Medulla oblongata (tissue), 1 donor: Measurements from ENCODE around the gene GADL1.
A peak's percentile ranks its signal among the peaks of the same experiment; 100 is the strongest.

Experiments used
- DNase-seq: peaks from one replicate; pipeline ENCODE4 v3.0.0-alpha.2; 2015; ENCODE audit errors: extremely low spot score

GADL1 gene

DNA sequence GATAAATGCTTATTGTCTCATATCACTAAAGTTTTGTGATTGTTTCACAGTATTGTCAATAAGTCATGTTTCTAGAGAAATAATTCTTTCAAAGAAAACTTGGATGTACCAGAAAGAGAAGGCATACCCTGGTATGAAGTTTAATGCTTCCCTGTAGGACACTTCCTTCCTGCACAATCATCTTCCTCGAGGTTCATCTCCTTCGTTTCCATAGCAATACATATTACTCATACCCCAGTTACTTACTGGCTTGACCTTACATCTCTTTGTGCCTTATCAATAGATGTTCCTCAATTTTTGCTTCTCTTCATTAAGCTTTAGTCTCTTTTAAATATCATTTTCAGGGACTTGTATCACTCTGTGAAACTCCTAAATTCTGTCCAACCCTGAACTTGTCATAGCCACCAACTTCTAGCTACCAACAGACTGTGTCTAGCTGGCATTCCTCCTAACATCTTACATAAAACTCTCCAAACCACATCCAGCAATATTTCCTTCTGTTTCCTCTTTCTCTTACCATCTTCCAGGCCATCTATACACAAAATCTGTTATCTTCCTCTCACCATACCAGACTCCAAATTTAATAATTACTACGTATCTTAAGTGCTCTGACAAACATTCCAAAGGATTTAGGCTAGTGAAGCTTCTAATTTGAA lies 134.3 kb downstream of the GADL1 start:
- DNase-seq = no peak

DNA sequence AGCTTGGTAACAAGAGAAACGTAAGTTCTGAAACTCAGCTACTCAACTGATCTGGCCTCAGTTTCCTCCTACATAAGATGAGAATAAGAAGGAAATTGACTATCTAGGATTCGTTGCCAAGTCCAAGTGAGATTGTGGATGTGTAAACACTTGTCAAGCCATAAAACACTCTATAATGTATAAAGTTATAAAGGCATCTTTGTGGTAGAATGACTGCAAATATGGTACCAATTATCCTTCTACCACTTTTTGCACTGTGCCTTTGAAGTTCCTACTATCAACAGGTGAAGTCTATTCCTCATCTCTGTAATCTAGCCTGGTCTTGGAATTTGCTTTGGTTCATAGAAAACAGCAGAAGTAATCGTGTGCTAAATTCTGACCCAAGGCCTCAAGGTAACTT lies 138.2 kb downstream of the GADL1 start:
- no peak for DNase-seq

DNA sequence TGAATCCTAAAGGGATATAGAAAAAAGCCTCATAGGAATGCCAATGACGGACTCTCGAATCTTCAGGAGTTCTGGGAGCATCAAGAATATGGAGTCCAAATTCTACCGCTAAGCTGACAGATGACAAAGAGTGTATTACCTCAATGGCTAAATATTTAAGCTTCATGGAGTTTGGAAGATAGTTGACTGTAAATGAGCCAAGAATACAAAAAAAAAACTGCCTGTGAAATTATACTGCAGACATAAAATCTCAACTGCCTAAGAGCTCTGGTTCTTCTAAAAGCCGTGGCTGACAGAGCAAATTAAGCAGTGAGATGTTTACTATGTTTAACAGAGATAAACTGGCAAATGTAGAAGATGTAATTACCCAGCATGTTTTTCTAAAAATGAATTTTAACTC lies 140.0 kb downstream of the GADL1 start:
- no peak for DNase-seq

DNA sequence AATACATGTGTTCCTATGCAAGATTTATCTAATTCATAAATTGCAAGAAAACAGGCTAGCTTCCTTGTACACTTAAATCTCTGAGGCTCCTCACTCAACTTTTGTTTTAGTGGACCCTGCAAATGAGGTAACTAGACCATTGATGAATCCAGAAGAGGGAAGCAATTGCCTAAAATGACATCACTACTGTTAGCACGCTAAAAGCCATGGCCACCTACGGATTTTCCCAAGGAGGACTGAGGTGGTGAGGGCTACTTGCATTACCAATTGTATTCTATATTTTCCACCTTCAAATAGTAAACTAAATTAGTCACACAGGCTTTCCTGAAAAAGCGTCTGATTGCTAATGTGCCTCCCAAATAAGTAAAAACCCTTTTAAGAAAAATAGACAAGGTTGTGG lies 140.7 kb downstream of the GADL1 start:
- no peak for DNase-seq

DNA sequence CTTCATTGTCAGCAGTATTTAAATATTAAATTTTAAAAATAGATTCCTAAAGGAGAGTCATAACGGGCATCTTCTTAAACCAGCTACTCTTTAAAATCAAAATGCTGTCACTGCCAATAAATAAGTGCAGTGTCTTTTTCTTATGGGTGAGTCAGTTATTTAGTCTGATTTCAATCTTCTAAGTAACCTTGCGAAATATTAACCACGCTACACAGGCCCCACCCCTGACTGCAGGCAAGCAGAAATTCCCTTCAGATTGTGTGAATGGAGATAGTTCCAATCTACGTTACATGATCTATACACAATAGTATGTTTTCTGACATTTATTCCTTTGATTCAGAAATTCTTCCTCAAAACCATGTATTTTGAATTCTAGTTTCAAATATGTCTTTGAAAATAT lies 141.5 kb downstream of the GADL1 start:
- DNase-seq = no peak

DNA sequence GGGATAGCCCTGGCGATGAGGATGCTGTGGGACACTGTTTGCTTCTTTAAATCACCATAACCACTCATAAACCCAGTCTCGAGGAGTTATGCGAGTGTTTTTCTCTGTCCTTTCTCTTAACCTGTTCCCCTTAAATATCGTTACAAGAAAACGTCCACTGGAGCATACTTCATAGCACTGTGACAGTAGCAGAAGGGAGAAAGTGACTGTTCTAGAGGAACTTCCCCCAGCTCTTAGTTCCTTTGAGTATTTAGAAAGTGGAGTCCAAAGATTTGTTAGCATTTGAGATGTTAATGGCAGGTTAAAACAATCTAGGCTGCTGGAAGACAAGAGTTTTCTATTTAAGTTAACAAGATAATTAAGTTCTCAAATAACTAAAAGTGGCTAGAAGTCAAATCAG lies 142.0 kb downstream of the GADL1 start:
- DNase-seq = no peak

DNA sequence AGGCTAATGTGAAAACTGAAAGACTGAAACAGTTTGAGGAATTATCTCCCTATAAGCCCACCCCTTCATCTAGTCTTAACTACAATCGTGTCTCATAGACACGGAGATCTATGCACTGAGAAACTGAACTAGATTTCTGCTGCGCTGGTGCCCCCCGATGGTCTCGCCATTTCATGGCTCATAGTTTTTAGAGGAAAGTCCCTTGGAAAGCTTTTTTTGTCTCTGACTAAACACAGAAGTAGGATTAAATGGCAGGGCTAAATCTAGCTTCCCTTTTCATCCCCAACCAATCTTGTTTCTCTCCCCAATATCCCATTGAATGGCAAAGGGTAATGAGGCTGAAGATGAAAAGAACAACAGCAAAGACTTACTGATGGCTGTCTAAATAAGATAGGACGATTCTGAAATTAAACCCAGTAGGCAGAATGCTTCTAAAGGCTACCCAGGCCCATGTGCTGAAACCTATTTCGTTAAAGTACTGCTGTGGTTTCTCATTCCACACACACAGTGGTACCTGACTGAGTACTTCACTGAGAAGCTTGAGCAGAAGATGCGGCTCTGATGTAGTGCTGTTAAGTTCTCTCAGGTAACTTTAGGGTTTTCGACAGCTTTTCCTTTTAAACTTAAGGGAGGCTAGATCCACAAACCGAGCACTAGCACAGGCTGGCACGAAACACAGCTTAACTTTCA lies 142.7 kb downstream of the GADL1 start:
- DNase-seq = peak; percentile 45

DNA sequence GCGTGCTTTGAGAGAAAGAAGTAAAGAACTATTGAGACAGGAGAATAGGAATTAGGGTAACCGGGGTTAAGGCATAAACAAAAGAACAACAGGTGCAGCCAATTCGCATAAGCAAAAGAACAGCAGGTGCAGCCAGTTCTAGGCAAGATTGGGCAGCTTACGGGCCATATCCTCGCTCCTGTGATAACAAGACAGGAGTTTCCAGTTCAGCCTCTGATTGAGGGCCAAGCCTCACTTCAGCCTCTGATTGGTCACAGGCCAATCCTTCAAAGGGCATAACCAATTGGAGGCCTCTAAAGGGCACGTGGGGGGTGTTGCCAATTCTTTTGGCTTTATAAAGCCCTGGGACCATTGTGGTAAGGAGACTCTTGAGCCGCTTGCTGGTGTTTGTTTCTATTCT lies 143.5 kb downstream of the GADL1 start:
- DNase-seq = no peak

DNA sequence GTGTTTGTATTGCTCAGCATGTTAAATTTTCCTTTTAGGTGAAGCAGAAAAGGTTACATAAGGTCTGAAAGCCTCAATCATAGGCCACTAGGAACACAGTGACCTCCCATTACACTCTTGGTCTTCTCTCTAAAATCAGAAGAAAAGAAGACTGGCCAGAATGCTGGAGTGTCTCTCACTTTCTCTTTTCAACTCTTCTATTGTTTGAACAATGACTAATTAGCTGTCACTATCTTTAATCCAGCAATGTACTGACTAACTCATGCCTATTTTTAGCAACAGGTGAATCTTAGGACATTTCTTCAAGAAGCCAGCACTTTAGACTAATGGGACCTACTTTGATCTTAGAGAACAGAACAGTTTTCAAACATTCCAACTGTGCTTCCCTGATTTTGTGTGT lies 145.2 kb downstream of the GADL1 start:
- no peak for DNase-seq

DNA sequence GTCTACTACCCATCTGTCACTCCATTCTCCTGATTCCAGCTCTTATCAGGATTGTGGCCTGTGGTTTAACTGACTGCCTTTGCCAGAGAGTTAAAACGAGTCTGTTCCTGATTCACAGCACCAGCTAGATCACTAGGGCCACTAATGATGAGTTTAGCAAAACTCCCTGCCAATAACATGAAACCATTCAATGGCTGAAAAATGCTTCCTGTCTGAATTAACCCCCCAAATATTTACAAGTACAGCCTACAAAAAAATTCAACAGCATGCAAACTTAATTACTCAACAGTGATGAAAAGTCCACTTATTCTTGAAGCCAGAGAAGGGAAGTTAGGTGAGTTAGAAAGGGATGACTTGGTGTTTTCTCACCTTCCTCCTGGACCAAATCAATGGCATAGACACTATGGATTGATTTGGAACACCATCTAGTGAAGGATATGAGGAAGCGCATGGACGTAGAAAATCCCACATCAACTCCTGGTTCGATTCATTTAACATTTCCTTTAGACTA lies 146.6 kb downstream of the GADL1 start:
- DNase-seq = no peak

DNA sequence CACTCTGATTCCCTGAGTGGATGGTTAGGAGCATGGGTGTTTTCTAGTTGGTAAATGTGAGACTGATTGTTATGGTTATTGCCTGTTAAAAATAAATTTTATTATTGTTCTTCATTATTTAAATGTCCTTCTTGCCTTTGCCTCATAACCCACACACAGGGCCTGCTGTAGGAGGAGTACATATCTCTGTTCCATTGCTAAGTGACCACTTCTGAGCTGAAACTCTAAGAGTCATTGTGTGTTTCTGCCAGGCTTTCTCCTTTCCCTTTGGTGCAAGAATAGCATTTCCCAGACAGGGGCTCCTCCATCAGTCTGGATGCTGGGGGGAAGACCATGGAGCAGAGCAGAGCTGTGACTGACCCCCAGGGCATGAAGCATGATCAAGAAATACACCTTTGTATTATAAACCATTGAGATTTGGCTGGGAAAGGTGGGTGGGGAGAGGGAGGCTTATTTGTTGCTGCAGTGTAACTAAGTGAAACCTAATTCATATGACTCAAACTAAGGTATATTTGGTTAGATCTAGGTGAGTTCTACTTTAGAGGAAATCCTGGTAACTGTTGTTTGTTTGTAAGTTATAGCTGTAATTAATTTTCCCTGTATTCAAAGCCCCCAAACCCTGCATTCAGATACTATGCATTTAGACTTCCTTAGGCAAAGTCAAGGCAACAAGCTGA lies 150.7 kb downstream of the GADL1 start:
- DNase-seq = no peak

DNA sequence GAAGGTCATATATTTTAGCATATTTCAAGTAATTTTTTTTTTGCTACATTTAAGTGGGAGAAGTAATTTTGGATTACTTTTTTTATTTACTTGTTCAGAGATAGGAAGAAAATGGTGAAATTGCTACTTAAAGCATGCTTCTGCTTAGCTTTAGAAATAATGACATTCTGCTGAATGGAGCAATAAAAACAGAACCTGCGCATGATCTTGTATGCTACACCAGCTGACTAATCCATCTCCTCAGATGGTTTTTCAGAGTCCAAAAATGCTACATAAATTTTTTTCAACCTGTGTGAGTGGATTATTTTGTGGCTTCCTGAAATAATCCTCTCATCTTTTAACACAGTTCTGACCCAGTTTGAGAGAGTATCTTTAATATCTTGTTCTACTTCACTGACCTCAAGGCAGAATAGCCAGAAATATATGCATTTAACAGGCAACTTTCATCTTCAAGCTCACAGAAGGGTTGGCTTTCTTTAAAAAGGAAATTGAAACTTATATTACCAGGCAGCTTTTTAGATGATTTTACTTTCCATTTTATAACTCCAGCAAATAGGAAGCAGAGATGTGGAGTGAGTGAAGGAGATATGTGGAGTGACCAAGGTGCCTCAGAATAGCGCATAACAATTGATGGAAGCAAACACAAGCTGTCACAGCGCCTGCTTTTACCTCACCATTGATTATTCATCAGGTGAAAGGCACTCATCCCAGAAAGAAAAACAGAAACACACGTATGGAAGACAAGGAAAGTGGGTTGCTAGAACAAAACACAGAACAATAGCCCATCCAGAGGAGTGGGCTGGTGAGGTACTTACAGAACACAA lies 151.5 kb downstream of the GADL1 start:
- no peak for DNase-seq

DNA sequence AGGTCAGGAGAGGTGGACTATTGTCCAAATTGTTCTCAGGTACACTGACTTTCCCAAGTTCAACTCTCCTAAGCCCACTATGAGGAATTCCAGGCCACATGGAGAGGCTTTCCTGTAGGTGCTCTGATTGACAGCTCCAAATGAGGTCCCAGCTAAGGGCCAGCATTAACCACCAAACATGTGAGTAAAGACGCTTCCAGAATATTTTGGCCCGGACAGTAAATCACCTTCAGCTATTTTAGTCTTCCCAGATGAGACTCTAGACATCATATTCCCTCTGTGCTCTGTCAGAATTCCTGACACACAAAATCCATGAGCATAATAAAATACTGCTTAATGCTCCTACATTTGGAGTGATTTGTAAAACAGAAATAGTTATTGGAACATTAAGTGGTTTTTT lies 152.6 kb downstream of the GADL1 start:
- DNase-seq = no peak

DNA sequence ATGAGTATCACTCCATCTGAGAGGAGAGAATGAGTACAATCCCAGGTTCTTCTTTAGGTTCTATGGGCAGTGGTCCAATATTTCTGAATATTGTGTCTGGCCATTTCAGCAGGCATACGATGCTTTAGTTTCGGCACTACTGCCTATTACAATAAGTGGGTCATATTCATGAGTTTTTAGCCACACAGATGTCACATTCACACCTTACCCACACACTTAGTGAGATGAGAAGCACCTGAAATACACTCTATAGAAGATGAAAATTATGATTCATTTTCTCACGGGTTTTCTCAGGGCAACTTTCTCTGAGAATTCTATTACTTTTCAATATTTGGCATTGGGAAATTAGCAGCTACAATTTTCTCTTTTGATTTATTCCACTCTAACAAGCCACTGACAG lies 155.9 kb downstream of the GADL1 start:
- DNase-seq = no peak

DNA sequence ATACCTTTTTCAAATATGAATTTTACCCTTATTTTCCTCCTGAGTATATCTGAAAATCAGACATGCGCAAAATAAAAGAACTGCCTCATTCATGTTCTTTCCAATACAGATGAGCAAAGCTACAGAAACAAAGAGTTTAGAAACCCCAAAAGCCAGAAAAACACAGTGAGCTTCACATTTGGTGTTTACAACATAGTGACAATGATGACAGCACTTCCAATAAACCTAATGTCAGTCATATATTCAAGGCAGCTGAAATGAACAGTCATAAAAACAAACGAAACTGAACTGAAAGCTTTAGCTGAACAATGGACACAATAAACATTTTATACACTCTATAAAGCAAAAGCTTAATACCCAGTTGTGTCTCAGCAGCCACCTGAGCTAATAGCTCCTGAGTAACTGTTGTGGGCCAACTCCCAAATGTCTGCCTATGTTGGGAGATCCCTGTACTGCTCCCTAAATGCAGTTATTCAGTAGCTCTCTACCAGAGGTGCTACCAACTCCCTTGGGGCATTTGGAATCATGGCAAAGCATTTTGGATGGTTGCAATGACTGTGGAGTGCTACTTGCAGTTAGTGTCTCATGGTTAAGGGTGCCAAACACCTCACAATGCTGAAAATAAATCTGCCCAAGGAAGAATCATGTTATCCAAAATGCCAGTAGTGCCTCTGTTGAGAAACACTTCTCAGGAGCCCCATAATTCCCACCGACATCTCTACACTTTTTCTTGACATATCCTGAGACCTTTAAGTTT lies 156.5 kb downstream of the GADL1 start:
- no peak for DNase-seq

DNA sequence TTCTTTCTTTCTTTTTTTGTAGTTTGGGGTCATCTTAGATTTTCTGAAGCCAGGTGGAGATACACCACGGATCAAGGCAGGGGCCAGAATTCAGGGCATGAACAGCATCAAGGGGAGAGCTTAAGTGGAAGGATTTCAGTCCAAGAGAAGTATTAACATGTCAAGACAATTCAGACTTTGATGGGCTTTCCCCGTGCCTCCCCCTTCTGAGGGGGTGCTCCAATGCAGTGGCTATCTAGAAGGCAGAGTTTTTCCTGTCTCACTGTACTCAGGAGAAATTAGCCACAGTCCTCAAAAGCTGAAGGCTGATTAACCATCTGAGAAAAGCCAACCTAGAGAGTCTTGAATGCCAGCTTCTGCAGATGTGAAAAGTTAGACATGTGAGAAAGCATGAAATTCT lies 160.8 kb downstream of the GADL1 start:
- no peak for DNase-seq

DNA sequence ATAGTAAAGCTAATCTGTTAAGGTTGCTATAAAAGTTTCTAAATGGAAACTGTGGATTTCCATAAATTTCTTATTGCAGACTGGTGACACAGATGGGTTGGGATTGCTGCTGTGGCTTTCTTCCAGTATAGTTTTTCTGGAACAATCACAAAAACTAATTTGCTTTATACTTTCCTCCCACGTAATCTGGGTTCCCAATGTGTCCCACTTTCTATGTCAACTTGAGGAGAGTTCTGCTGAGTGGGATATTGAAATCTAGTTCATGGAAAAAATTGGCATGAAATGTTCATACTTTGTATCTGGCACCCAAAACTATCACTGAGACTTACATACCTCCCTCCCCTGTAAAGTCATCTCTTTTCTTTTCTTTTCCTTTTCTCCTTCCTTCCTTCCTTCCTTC lies 161.3 kb downstream of the GADL1 start:
- no peak for DNase-seq

DNA sequence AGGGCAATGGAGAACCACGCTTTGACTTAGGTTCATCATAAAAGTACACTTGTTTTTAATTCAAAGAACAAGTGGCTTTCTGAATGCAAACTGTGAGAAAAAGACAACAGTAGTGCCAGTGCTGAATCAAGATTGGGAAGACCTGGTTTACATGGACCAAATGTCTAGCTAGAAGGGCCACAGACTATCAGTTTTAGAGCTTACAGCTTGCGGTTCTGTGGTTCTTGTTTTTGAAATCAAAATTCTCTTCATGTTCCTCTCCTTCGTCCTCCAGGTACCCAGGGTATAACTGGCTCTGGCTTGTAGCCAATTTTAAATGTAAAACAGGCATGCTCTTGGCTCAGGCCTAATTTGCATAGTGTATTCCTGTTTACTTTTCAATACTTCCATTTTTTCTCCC lies 163.5 kb downstream of the GADL1 start:
- DNase-seq = no peak

DNA sequence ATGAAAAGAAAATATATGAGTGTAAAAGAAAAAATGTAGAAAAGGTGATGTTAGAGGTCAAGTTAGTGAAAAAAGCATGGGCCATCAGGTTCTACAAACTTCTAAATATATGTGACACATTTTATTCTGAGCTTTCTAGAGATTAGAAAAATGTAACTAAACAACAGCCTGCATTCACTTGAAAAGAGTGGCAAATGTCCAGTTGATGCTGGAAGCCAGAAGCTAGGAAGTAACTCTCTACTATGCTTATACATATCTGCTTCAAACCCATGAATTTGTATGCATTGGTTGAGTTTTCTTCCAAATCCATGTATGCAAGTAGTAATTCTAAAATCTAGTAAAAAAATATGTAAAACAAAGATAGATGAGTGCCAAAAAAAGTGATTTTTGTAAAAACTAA lies 164.5 kb downstream of the GADL1 start:
- DNase-seq = no peak

DNA sequence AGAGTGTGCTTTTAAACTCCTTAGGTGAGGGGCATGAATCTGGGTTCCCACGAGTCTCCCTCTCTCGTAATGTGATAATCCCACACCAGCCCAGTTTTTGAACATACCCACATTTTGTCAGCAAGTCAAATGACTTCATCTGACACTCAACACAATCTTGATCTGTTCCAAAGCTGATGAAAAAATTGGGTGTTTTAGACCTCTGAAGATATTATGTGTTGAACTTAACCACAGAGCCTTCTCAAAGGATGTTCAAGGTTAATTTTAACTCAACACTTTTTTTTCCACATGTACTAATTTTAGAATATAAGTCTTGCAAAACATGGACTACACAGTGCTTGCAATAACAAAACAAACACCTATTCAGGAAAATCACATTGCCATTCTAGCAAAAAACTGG lies 164.9 kb downstream of the GADL1 start:
- no peak for DNase-seq

DNA sequence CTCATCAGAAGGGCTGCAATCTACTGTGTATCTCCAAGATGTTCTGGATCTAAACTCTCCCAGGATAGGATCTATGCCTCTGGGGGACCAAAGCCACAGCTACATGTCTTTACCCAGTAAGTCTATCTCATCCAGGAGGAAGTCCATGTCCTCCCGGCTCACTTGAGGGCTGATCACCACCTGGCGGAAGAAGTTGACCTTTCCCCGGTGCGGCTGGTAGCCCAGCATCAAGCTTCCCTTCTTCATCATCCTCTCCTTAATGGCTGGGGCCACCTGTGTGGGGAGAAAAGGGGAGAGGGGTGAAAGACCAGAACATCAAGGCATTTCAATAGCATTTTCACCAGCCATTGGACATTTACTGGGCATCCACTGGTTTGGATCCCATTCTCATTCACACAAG lies 166.3 kb downstream of the GADL1 start:
- DNase-seq = no peak

DNA sequence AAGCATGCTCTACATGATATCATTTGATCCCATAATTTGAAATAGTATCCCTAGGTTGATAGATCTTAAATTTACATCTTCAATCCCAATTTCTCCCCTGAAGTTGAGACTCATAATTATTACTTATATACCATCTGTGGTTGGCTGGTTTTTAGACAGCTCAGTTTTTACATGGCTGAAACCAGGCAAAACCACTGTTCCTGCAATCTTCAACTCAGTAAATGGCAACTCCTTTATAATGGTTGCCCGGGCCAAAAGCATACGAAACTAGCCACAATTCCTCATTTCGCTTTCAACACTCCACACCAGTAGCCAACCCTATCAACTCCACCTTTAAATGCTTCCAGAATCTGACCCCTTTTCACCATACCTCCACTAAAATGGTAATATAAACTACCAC lies 169.6 kb downstream of the GADL1 start:
- DNase-seq = no peak
